Retinal pigment epithelial cell (primary cell): ENCODE results near the gene EMILIN3.

Source experiments
- DNase-seq: peaks from one replicate; pipeline ENCODE4 v3.0.0-alpha.2; 2010; ENCODE audit warnings: low read depth
- H3K4me3 ChIP-seq: 2 replicates; pipeline ENCODE4 v1.5.1; 2011; ENCODE audit warnings: mild to moderate bottlenecking, low read length, control low read depth, moderate library complexity
- TF ChIP-seq, protein P1 (sequence below): conservative IDR thresholded peaks from 2 replicates; pipeline ENCODE4 v1.5.1; 2011; ENCODE audit warnings: low read depth, low read length, control low read depth, inconsistent platforms

The EMILIN3 gene

DNA sequence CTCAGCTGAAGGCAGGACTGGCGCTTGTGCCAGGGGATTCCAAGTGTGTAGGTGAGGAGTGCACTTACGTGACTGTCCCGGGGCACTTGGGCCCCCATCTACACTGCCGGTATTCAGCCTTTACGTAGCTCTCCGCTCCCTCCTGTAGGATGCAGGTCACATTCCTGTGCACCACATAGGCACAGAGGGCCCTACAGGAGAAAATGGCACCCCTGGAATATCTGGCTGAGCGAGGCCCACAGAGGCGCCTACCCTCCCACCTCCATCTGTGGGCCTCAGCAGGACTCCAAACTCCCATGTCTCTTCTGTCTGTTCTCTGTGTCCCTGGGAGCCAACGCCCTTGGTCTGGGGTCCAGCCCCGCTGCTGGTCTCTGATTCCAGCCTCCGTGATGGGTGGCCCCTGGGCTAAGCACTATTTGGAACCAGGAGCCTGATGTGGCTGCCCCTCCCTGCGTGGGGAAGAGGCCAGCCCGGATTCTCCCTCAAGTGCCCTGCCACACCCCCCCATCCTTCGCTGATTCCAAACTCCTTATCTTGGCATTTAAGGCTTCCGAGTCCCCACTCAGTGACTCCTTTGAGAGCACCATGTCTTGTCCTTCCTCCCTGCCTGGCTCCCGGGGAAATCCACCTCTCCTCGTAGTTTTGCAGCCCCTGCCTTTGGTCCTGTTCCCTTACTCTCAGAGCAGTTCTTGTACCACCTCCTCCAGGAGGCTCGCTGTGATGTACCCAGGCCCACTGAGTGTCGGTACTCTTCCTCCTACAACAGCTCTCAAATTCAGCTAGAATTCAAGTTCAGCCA, 1.5 kb downstream of the EMILIN3 start:
- TF ChIP-seq, protein P1, sequence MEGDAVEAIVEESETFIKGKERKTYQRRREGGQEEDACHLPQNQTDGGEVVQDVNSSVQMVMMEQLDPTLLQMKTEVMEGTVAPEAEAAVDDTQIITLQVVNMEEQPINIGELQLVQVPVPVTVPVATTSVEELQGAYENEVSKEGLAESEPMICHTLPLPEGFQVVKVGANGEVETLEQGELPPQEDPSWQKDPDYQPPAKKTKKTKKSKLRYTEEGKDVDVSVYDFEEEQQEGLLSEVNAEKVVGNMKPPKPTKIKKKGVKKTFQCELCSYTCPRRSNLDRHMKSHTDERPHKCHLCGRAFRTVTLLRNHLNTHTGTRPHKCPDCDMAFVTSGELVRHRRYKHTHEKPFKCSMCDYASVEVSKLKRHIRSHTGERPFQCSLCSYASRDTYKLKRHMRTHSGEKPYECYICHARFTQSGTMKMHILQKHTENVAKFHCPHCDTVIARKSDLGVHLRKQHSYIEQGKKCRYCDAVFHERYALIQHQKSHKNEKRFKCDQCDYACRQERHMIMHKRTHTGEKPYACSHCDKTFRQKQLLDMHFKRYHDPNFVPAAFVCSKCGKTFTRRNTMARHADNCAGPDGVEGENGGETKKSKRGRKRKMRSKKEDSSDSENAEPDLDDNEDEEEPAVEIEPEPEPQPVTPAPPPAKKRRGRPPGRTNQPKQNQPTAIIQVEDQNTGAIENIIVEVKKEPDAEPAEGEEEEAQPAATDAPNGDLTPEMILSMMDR, result no peak
- DNase-seq, result no peak
- peak overlapping the region; percentile 26 for H3K4me3 ChIP-seq

DNA sequence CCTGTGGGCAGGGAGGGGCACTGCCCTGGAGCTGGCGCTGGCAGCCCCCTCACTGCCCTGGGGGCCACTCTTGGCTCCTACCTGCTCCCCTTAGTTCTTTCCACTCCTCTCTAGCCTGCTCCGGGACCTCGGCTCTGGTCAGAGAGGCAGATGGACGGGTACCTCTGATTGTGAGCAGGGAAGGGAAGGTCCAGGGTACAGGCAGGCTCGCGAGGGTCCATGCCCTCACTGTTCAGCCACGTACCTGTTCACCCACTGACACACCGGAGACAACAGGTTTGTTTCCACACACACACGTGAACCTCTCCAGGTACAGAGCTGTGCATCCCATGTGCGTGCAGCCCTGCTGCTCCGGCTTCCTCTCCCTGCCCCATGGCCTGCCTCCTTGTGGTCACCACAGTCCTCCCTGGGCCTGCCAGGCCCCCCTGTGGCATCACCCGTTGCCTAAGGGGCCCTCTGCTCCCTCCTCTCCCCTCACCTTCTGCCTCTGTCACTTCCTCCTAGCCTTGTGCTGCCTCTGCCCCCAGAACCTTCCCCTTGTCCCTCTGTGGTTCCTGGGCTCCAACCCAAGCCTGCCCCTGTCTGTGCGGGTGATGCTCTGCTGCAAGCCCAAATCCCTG, 2.3 kb downstream of the EMILIN3 start:
- H3K4me3 ChIP-seq, result no peak overlapping the region
- TF ChIP-seq, protein P1, result peak; percentile 7
- DNase-seq, result no peak

DNA sequence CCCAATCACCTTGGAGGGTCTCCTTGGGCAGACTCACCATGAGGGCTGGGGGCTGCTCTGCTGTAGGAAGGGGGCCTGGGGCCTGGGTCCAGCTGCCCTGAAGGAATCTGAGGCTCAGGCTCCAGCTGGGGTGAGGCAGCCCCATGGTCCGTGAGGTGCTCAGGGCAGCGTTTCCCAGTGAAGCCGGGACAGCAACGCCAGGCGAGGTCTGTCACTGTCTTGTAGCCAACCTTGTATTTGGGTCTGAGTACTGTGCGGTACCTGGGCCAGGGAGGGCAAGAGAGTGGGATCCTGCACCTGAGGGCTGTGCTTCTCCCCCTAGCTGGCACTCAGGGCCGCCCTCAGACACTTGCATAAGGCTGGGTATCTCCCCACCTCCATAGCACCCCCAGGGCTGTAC, 3.0 kb downstream of the EMILIN3 start:
- DNase-seq, result no peak
- no peak overlapping the region for H3K4me3 ChIP-seq

DNA sequence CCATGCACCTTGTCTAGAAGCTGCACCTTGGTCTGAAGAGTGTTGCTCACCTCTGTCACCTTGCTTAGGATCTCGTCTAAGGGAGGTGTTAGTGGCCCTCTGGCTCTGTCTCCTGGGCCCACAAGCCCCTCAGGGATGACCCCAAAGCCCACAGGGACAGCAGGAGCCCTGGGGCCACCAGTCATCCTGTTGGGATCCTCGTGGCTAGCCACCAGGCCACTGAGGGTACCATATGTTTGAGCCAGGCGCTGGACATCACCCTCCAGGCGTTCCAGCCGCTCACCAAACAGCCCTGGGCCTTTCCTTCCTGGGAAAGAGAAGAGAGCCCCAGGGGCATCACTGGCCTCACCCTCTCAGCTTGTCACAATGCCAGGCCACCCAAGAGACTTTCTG, 3.9 kb downstream of the EMILIN3 start:
- TF ChIP-seq, protein P1, result no peak
- no peak overlapping the region for H3K4me3 ChIP-seq
- no peak for DNase-seq

More for the DNA sequence above, 3.0 kb downstream of the EMILIN3 start:
- TF ChIP-seq, protein P1, result no peak

DNA sequence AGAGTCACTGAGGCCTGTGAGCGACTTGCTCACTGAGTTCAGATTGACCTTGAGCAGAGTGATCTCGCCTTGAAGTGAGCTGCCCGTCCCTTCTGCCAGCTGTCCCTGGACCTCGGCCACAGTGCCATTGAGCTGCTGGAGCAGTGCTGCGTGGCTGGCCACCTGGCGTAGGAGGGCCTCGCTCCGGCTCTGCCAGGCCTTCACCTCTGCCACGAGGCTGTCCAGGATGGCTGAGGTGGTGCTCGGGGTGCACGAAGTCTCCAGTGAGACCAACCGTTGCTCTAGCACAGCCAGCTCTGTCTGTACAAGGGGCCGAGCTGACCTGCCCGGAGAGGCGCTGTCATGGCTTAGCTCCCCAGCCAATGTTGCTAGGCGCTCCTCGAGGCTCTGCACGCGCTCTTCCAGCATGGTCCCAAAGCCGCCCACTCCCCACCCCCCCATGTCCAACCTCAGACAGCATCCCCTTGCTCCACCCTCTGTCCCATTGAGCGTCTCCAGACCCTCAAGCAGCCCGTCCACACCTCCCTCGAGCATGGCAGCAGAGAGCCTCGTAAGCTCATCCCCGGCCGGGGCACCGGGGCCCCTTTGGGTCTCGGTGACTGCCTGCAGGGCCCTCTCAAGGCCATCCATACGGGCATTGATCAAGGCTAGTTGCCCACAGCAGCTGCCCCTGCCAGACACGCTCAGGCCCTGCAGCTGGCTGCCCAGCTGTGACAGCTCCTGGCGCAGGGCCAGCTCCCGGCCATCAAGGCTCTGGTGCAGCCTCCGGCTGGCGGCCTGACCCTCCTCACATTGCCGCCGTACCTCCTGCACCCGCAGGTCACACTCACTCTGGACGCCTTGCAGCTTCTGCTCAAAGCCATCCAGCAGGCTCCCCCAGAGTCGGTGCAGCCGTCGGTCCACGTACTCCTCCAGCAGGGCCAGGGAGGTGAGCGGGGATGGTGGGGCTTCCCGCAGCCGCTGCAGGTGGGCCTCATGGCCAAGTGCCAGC, 4.6 kb downstream of the EMILIN3 start:
- no peak for DNase-seq
- H3K4me3 ChIP-seq, result no peak overlapping the region
- TF ChIP-seq, protein P1, result no peak

DNA sequence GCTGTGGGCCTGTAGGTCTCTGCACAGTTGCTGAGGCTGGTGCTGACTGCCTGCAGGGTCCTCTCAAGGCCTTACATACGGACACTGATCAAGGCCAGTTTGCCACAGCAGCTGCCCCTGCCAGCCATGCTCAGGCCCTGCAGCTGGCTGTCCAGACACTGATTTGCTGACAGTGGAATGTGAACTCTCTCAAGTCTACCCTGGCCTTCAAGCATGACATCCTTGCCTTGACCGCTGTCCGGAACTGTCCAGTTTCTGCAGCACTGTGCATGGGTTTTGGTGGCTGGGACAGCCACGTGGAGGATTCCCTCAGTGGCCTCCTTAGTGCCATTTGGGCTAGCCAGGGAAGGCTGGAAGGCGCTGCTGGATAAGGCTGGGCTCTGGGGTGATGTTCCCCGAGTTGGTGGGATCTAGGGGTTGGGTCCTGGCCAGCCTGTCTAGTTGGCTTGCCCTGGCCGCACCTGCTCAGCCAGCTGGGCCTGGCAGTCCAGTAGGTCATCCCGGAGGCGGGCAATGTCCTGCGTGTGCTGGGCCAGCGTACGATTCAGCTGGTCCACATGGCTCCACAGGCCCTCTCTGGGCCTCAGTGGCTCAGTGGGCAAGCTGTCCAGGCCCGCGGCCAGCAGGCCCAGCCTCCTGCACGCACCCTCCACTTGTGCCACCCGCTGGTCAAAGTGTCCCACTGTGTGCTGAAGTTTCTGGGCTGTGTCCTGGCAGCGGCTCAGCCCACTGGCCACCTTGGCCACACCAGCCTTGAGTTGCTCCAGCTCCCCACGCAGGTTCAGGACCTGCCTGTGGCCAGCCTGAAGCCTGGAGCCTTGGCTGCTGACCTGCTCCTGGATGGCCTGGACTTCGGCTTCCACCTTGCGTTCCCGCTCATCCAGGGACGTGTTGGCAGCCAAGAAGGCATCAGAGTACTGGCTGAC, 5.5 kb downstream of the EMILIN3 start:
- no peak for DNase-seq
- TF ChIP-seq, protein P1, result no peak
- no peak overlapping the region for H3K4me3 ChIP-seq
